22Rv1 (cell line): ENCODE results near the gene BCOR.

Experiments
- H3K27ac ChIP-seq: fragments of 450-650 bp; 2 replicates; pipeline ENCODE4 v1.5.1; 2017
- ZFX ChIP-seq: fragments of 450-650 bp; IDR thresholded peaks from 2 replicates; pipeline ENCODE4 v1.6.1; 2017; ENCODE audit warnings: antibody characterized with exemption, borderline replicate concordance
- TF ChIP-seq, protein P1 (sequence below): fragments of 450-650 bp; IDR thresholded peaks from 2 replicates; pipeline ENCODE4 v1.5.1; 2017; ENCODE audit warnings: mild to moderate bottlenecking

Gene BCOR

DNA sequence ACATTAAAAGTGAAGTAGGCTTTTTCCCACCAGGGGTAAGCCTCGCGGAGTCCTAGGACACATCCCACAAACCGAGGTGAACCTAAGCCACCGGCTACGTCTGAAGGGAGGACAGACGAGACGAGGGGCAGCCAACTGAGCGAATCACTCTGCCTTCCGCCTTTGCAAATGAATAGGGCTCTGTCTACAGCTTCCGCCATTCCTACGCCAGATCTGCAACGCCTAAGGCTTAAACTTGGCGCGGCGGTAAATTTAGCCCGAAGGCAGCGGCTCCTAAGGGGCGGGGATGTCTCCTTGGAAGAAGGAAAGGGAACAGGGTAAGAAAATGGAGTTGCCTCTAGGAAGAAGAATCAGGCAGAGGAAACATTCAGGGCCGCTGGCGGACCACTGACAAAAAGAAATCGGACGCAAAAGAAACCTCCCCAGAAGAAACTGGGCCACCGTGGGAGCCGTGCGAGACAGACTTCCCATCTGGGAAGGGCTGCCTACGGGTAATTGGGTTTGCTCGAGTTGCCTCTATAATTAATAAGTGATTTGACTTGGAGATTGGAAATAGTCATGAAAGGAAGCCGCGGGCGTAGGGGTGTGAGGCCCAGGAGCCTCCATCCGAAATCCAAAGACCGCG, 90.5 kb downstream of the BCOR start:
- no peak overlapping the region for H3K27ac ChIP-seq
- TF ChIP-seq ZFX, result no peak
- TF ChIP-seq, protein P1, sequence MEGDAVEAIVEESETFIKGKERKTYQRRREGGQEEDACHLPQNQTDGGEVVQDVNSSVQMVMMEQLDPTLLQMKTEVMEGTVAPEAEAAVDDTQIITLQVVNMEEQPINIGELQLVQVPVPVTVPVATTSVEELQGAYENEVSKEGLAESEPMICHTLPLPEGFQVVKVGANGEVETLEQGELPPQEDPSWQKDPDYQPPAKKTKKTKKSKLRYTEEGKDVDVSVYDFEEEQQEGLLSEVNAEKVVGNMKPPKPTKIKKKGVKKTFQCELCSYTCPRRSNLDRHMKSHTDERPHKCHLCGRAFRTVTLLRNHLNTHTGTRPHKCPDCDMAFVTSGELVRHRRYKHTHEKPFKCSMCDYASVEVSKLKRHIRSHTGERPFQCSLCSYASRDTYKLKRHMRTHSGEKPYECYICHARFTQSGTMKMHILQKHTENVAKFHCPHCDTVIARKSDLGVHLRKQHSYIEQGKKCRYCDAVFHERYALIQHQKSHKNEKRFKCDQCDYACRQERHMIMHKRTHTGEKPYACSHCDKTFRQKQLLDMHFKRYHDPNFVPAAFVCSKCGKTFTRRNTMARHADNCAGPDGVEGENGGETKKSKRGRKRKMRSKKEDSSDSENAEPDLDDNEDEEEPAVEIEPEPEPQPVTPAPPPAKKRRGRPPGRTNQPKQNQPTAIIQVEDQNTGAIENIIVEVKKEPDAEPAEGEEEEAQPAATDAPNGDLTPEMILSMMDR, result no peak

DNA sequence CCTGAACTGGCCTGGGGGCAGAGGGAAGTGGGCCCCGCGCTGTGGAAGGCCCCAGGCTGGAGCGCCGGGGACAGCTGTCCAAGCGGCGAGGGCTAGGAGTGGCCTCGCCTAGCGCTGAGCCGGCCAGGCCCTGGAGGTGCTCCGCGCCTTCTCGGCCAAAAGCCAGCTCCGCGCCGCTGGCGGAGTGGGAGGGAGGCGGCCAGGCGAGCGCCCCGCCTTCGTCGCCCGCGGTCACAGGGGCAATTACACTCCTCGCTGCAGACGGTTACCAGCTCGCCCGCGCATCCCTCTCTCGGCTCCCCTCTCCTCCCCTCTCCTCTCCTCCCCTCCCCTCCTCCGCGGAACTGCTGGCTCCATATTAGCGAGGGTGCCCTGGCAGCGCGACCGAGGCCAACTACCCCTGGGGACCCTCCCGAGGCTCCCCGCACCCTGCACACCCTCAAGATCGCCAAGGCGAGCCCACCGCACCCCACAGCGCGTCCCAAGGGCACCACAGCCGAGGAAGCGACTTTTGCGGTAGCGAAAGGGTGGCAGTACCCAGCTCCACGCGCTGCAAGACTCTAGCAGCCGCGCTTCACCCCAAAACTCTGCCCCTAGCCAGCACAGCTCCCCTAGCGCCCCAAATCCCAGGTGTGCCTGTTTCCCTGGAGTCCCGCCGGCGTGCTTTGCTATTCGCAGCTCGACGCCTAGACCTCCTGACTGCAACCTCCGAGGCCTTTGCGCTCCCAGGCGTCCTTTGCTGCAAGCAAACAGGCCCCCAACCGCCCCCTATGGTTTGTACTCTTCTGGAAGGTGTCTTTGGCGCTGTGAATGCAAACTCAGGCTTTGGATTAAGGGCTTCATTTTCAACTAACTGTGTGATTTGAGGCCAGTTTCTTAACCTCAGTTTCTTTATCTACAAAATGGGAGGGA, 91.4 kb downstream of the BCOR start:
- TF ChIP-seq, protein P1, result no peak
- TF ChIP-seq ZFX, result no peak
- H3K27ac ChIP-seq, result no peak overlapping the region

DNA sequence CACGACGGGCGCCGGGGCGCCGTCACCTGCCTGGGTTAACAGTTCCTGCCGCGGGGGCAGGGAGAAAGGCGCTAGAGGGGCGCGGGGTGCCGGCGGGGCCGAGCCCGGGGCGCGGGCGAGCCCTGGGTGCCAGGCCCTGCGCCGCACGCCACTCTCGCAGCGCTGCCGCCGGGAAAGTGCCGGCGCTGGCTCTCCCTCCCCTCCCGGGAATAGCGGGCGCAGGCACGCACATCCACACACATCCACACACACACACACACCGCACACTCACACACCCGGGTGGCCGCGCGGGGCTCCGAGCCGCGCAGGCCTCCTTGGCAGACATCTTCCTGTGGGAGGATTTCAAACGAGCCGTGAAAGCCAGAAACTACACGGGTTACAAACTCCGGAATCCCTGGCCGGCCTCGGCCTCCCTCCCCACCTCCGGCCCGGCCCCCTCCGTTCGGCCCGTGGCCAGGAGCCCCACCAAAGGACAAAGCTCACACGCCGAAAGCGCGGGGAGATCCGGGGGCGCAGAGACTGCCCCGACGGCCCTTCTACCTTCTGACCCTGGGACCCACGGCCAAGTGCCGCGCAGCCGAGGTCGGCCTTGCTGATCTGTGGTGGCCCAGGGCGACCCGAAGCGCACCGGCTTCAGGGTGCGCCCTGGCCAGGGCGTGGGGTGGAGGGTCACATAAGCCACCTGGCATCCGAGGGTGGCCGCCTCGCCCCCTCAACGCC, 92.3 kb downstream of the BCOR start:
- TF ChIP-seq, protein P1, result no peak
- no peak for TF ChIP-seq ZFX
- no peak overlapping the region for H3K27ac ChIP-seq

DNA sequence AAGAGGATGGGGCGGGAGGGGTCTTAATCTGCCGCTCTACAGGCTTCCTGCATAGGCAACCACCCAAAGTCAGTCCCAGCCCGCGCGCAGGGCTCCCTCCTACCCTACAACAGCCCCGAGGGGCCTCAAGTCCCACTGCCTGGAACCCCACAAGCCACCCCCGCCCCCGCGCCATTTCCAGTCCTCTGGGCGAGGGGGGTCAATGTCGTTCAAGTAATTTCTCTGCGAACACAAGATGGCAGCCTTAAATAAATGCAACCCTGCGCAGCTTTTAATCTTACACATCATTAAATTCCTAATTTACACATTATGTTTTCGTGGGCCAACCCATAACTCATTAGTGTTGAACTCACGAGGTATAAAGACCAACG, 92.9 kb downstream of the BCOR start:
- no peak for TF ChIP-seq ZFX
- TF ChIP-seq, protein P1, result no peak
- H3K27ac ChIP-seq, result no peak overlapping the region

DNA sequence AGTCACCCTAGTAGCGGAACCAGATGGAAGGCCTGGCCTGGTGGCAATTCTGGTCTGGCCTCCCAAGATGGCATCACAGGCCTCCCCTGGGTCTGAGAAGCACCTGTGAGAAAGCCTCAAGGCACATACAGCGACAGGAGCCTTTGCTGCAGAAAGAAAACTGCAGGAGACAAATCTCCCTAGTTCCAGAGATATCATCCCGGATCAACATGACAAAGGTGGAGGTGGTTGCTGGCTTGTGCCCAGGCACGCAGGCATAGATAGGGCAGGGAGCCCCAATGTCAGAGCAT, 93.6 kb downstream of the BCOR start:
- TF ChIP-seq, protein P1, result no peak
- TF ChIP-seq ZFX, result no peak
- no peak overlapping the region for H3K27ac ChIP-seq

DNA sequence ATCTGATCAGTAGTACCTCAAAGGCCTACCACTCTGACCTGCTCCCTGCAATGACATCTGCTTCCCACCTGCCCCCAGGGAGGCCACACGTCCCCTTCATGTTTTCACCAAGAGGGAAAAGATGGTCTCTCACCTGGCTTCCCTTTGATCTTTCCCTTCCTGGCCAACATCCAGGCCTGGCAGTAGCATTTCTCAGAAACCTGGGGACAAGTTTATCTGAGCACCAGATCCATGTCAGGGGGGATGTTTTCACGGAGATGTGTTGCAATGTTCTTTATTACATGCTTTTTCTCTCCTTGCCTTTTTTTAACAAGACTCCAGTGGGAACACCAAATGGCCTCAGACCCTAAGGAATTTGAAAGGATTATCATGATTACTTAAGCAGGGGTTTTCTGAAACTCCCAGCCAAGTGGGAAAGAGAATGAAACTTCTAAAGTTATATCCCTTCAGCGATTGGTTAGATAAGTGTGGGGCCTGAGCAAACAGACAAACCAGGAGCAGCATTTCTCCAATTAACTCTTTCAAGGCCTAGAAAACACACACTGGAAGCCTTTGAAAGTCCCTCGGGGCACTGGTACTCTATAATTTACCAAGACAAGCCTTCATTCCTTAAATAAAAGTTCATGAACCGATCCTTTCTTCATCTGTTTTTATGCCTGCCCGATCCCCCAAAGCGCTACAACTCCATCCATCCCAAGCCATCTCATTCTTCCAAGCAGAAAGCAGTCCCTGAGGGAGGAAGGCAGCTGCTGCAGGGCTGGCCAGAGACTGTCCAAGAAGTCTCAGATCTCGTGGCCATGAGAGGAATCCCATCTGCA, 94.1 kb downstream of the BCOR start:
- no peak overlapping the region for H3K27ac ChIP-seq
- TF ChIP-seq, protein P1, result no peak
- no peak for TF ChIP-seq ZFX

DNA sequence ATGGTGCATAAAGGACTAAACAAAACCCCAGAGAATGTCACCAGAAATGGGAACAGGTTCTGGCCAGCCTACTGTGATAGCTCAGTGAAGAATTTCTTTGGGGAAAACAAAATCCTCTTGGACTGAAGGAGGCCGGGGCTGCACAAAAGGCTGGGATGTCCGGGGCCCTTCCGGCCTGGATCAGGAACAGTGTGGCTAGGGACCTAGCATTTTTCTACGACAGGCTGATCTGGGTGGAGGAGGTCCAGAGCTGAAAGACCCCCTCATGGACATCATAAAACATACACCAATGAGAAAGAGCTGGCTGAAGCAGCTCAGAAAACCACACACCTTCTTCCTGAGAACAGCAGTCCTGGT, 94.7 kb downstream of the BCOR start:
- no peak overlapping the region for H3K27ac ChIP-seq
- TF ChIP-seq ZFX, result no peak
- TF ChIP-seq, protein P1, result no peak
